Middle frontal gyrus (tissue), 1 donor: ENCODE results near the gene TMEM238.
"Not testable (repeated sequence)": the region's sequence is repeated elsewhere in the genome, so short reads cannot be mapped to it uniquely, and the experiment has no call there.

Source experiments
- DNase-seq: peaks from one replicate; pipeline ENCODE4 v3.0.0-alpha.2; 2015; ENCODE audit warnings: low spot score; ENCODE audit errors: extremely low spot score

Gene TMEM238, protein sequence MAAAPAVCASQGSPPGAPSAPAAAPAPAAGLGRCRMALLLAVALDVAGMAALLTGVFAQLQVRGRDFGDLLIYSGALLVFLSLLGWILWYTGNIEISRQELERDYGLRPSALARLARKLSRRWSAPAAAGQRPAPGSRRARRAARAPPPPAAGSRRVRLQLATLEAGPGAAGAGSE

DNA sequence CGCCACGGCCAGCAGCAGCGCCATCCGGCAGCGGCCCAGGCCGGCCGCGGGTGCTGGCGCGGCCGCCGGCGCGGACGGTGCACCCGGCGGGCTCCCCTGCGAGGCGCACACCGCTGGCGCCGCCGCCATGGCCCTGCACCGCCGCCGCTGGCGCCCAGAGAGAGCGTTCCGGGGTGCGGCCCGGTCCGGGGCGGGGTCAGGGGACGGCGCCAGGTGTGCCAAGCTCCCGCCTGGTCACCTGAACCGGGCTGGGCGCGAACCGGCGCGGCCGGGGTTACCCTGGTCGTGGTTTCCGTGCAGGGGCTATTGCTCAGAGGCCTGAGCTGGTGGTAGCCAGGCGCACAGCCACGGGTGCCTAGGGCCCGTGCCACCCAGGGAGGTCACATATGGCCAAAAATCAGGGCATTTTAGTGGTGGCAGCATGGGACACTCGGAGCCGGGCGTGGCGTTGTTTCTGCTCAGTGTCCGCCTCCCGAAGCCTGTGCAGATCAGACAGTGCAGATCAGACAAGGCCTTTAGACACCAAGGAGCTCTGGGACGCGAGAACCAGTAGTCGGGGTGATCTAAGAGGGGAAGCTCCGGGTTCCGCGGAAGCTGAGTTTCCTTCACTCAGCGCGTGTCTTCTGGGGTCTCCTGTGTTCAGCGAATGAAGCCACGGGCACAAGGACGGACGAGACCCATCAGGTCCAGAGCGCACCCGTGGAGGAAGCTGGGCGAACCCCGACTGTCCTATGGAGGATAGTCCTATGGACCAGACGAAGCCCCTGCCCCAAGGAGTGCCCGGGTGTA, at the start of gene TMEM238:
Gene TMEM238, minus strand, starts transcription at position 162 of the 789 bp plus-strand sequence. Its CDS starts 33 bp downstream, at position 129.
- DNase-seq: no peak

GRCh38 chr19:55433292-55433691, 49.2 kb upstream of the TMEM238 start:
- DNase-seq: no peak

- no peak for DNase-seq
Observed at GRCh38 chr19:55432241-55432959, 48.3 kb upstream of the TMEM238 start.

DNA sequence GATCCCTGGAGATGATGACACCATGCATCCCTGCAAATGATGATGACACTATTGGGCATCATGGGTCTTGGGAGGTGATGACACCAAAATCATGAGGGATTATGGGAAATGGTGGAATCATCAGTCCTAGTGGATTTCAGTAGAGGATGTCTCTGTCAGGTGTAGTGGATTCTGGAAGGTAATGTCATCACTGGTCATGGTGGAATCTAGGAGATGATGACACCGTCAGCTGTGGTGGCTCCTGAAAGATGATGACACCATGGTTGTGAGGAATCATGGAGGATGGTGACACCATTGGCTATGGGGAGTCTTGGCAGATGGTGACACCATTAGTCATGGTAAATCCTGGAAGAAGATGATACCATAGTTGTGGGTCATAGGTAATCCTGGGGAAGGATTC, 47.1 kb upstream of the TMEM238 start:
- DNase-seq: no peak

DNA sequence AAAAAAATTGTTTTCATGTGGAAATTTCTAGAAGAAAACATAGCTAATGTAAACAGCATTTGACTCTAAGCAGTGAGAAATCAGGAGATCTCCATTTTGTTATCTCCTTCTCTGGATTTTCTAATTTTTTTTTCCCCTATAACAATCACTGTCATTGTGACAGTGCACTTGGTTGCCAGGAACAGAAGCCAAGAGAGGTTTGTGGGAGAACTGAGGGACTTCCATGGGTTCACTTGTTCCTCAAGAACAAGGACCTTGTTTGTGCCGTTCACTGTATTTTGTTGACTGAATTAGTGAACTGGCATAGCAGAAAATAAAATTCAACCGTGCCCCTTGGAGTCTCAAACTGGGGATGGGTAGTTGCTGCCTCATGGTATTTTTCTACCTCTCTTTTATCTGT, 42.0 kb upstream of the TMEM238 start:
- peak; percentile 74 for DNase-seq

DNA sequence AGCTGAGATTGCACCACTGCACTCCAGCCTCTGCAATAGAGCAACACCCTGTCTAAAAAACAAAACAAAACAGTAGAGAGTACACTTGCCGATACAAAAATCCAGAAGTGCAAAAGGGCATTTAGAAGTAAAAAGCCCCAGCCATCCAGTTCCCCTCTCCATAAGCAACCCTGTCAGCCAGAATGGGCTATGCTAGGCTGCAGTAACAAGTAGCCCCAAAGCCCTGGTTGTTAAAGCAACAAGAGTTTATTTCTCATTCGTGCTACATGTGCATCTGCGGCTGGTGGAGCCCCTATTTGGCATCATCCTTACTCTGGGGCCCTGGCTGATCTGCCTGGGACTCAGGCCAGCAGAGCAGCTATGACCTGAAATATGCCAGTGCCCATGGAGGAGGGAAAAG, 40.4 kb upstream of the TMEM238 start:
- DNase-seq: no peak

GRCh38 chr19:55423225-55424005, 39.3 kb upstream of the TMEM238 start:
- no peak for DNase-seq

DNA sequence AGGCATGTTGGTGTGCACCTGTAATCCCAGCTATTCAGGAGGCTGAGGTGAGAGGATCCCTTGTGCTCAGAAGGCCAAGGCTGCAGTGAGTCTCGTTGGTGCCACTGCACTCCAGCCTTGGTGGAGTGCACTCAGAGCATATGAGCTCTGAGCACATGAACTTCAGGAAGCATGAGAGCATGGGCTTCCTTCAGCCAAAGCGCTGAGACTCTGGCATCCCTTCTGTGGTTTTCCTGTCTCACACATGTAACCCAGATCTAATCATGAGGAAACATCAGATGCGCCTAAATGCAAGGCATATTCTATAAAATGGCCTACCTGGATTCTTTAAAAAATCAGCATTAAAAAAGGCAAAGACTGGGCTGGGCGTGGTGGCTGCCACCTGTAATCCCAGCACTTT, 37.2 kb upstream of the TMEM238 start:
- DNase-seq: not testable (repeated sequence)

- no peak for DNase-seq
Observed at GRCh38 chr19:55419624-55420236, 35.6 kb upstream of the TMEM238 start.

GRCh38 chr19:55419103-55419502, 35.0 kb upstream of the TMEM238 start:
- no peak for DNase-seq

DNA sequence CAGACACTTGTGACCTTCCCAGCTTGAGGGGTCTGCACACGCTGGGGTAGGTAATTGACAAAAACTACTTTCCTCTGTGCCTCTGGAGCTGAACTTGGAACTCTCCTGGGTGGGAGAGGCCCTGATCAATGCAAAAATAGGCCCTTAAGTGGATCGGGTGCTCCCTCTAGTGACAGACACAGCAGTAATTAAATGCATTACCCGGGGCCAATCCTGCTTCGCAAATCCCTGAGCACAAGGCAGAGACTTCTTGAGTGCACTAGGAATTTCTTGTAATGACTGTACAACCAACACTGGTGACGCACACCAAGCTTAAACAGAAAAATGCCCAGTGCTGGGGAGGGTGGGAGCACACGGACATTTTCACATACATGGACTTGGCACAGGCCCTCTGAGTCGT, 34.1 kb upstream of the TMEM238 start:
- DNase-seq: peak; percentile 59

DNA sequence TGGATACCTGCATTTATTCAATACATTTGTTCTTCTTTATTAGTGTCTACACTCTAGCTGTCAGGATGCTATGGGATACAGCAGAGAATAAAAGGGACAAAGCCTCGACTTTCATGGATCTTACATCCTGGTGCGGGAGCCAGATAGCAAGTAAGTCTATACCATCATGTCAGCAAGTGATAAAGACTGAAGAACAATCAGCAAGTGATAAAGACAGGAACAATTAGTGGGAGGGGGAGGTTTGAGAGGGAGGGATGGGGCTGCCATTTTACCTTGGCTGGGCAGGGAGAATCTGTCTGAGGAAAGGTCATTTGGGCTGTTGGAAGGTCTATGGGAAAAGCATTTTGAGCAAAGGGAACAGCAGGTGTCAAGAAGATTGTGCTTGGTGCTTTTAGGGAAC, 26.1 kb upstream of the TMEM238 start:
- DNase-seq: no peak

DNA sequence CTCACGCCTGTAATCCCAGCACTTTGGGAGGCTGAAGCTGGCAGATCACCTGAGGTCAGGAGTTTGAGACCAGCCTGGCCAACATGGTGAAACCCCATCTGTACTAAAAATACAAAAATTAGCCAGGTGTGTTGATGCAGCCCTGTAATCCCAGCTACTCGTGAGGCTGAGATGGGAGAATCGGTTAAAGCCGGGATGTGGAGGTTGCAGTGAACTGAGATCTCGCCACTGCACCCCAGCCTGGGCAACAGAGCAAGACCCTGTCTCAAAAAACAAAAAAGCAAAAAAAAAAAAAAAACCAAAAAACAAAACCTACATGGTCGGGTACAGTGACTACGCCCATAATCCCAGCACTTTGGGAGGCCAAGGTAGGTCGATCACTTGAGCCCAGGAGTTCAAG, 25.1 kb upstream of the TMEM238 start:
- DNase-seq: not testable (repeated sequence)

- DNase-seq: no peak
Observed at GRCh38 chr19:55408533-55408872, 24.4 kb upstream of the TMEM238 start.

- peak; percentile 99 for DNase-seq
Observed at GRCh38 chr19:55407800-55408532, 23.9 kb upstream of the TMEM238 start.

- not testable (repeated sequence) for DNase-seq
Observed at GRCh38 chr19:55407550-55407799, 23.4 kb upstream of the TMEM238 start, which contains the start of gene UBE2S. UBE2S (minus strand) TSS chr19:55407788; CDS start chr19:55407589, 199 bp downstream.

- DNase-seq: no peak
Observed at GRCh38 chr19:55406826-55407549, 22.9 kb upstream of the TMEM238 start.

DNA sequence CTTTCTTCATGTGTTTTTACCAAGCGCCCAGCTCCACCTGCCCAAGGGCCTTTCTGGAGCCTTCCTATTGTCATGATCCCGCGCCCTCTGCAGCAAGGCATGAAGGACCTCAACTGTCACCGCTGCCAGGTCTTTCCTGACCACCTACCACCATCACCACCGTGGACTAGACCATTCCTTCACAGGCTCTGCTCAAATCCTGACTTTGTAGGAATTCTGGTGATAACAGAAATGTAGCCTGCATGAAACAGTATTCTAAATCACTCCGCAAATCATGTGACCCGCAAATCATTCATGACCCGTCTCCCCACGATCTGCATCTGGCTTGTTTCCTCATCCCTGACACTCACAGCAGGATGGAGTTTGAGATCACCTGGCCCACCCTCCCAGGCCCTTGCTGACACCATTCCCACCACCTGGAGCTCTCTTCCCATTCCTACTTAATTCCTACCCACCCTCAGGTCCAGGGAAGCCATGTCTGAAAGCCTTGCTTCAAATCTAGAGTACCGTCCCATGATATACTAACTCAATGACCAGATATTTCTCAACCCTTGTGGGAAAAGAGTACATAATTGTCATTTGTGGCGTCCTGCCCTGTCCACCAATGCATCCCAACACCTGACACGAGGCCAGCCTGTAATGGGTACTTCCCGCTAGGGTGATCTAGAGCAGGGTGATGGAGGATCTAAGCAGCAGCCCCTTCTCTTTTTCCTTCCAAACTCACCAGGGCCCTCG, 22.2 kb upstream of the TMEM238 start:
- no peak for DNase-seq

- no peak for DNase-seq
Observed at GRCh38 chr19:55405638-55406037, 21.5 kb upstream of the TMEM238 start.
